ENCODE measurements around the gene TANC1. TPM values are rescaled to one million over a fixed set of nuclear protein-coding genes. Genes with fewer than 3 reads are reported as not detected.

TANC1 gene
- total and polyA plus RNA-seq, 5 donors = 22.8 to 75.8 (median 46.5) TPM

- Histone ChIP-seq H3K4me1 (ENCODE audit: control insufficient read depth, insufficient read depth, low read length) (peaks cover 22% of the 10 kb centered on the region), H3K4me3 (ENCODE audit: low read length) (no peak overlapping the region)
These were observed 183.0 kb downstream of the TANC1 start for GRCh38 chr2:159151198-159152127.

GRCh38 chr2:159152128-159152778 is 183.8 kb downstream of the TANC1 start:
- 69% methylated on average over 4 of the region's 4 CpGs for WGBS
- intact Hi-C loops (cut with DNase I) = no loop called here
- H3K27me3 ChIP-seq (ENCODE audit: control insufficient read depth, insufficient read depth) = no peaks in the 10 kb centered on the region
- H3K4me1 ChIP-seq (ENCODE audit: control insufficient read depth, insufficient read depth, low read length) = peaks cover 18% of the 10 kb centered on the region
- H3K9me3 ChIP-seq (ENCODE audit: control insufficient read depth, low read length) = no peaks in the 10 kb centered on the region
- no peak overlapping the region for H3K4me3 ChIP-seq (ENCODE audit: low read length)
- ATAC-seq (no peak), DNase-seq (no peak)
- no peak overlapping the region for H3K27ac ChIP-seq (ENCODE audit: low read length)

More at GRCh38 chr2:159151198-159152127, 183.0 kb downstream of the TANC1 start:
- no peak for ATAC-seq
- no peak overlapping the region for H3K27ac ChIP-seq (ENCODE audit: low read length)
- no peak for DNase-seq
- no peaks in the 10 kb centered on the region for H3K27me3 ChIP-seq (ENCODE audit: control insufficient read depth, insufficient read depth)
- H3K9me3 ChIP-seq (ENCODE audit: control insufficient read depth, low read length) = no peaks in the 10 kb centered on the region
- 87% methylated on average over 5 of the region's 5 CpGs for WGBS
- intact Hi-C loops (cut with DNase I) = no loop called here

DNA sequence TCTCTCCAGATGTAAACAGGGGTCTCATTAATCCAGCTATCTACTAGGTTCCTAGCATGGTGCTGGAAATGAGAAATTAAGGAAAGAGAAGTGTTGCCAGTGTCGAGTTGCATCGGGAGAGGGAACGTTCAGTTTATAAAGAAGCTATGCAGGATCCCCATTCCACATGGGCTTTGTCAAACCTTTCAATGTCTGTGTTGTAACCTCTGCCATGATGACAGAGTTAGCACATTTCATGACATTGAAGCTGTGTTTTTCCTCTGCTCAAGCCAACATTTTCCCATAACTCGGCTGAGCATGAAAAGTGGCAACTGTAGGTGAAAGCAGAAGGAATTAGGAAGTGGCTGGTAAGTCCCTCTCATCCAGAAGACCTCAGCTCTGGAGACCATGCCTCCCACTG is 184.6 kb downstream of the TANC1 start:
- Histone ChIP-seq H3K4me1 (ENCODE audit: control insufficient read depth, insufficient read depth, low read length) (peaks cover 15% of the 10 kb centered on the region), H3K27me3 (ENCODE audit: control insufficient read depth, insufficient read depth) (no peaks in the 10 kb centered on the region), H3K9me3 (ENCODE audit: control insufficient read depth, low read length) (no peaks in the 10 kb centered on the region), H3K27ac (ENCODE audit: low read length) (no peak overlapping the region), H3K4me3 (ENCODE audit: low read length) (no peak overlapping the region)
- WGBS = 55% methylated on average over 4 of the region's 4 CpGs
- ATAC-seq = no peak
- no peak for DNase-seq
- intact Hi-C loops (cut with DNase I) = no loop called here

- intact Hi-C loops (cut with DNase I) = no loop called here
- H3K4me1 ChIP-seq (ENCODE audit: control insufficient read depth, insufficient read depth, low read length) = peaks cover 15% of the 10 kb centered on the region
- WGBS = 51% methylated on average over 4 of the region's 4 CpGs
- H3K27me3 ChIP-seq (ENCODE audit: control insufficient read depth, insufficient read depth) = no peaks in the 10 kb centered on the region
- no peak overlapping the region for H3K27ac ChIP-seq (ENCODE audit: low read length)
- ATAC-seq (peak; percentile 15 to 45), DNase-seq (no peak)
- no peak overlapping the region for H3K4me3 ChIP-seq (ENCODE audit: low read length)
- H3K9me3 ChIP-seq (ENCODE audit: control insufficient read depth, low read length) = no peaks in the 10 kb centered on the region
These were observed 185.0 kb downstream of the TANC1 start for GRCh38 chr2:159153463-159153862.

GRCh38 chr2:159153951-159154350 is 185.5 kb downstream of the TANC1 start:
- ATAC-seq (no peak), DNase-seq (no peak)
- intact Hi-C loops (cut with DNase I) = no loop called here
- Histone ChIP-seq H3K27ac (ENCODE audit: low read length) (no peak overlapping the region), H3K27me3 (ENCODE audit: control insufficient read depth, insufficient read depth) (no peaks in the 10 kb centered on the region), H3K9me3 (ENCODE audit: control insufficient read depth, low read length) (no peaks in the 10 kb centered on the region), H3K4me3 (ENCODE audit: low read length) (no peak overlapping the region), H3K4me1 (ENCODE audit: control insufficient read depth, insufficient read depth, low read length) (peaks cover 14% of the 10 kb centered on the region)
- 90% methylated on average over 2 of the region's 2 CpGs for WGBS

DNA sequence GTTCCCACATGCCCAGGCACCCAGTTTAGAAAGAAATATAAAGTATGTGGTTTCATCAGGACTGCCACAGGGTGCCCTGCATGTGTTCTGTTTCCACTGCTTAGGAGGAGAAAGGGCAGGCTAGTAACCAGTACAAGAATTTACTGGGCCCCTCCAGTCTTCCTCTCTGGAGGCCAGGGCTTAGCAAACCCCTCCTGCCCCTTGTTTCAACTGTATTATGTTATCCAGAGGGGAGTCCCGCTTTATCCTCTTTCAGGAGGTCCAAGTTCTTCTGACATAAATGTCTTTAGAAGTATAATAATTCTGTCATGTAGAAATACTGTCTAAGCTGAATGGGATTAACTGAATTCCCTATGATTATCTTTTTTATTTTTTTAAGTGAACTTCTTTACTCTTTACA is 185.9 kb downstream of the TANC1 start:
- no peaks in the 10 kb centered on the region for H3K9me3 ChIP-seq (ENCODE audit: control insufficient read depth, low read length)
- DNase-seq (no peak), ATAC-seq (no peak)
- peaks cover 12% of the 10 kb centered on the region for H3K4me1 ChIP-seq (ENCODE audit: control insufficient read depth, insufficient read depth, low read length)
- H3K27me3 ChIP-seq (ENCODE audit: control insufficient read depth, insufficient read depth) = no peaks in the 10 kb centered on the region
- H3K4me3 ChIP-seq (ENCODE audit: low read length) = no peak overlapping the region
- intact Hi-C loops (cut with DNase I) = no loop called here
- H3K27ac ChIP-seq (ENCODE audit: low read length) = no peak overlapping the region
- WGBS = 95% methylated on average over 1 of the region's 1 CpG

DNA sequence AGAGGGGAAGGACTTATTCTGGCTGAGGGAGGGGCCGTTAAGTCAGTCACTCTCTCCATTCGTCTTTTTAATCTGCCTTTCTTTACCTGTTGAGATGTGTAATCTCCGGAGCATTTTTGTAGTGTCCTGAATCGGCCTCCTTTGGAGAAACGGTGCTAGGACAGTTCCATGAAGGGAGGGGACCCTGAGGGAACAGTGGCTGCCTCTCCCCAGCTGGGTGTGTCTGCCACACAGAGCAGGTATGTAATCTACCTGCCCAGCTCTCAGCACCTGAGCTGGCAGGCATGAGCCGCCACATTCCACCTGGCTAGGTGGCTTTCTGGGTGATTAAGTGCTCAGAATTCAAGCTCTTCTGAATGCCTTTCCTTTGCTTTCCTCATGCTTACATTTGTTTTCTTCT is 186.9 kb downstream of the TANC1 start:
- Histone ChIP-seq H3K4me1 (ENCODE audit: control insufficient read depth, insufficient read depth, low read length) (peaks cover 7% of the 10 kb centered on the region), H3K9me3 (ENCODE audit: control insufficient read depth, low read length) (no peaks in the 10 kb centered on the region), H3K27ac (ENCODE audit: low read length) (no peak overlapping the region), H3K4me3 (ENCODE audit: low read length) (no peak overlapping the region), H3K27me3 (ENCODE audit: control insufficient read depth, insufficient read depth) (no peaks in the 10 kb centered on the region)
- intact Hi-C loops (cut with DNase I) = no loop called here
- 75% methylated on average over 6 of the region's 6 CpGs for WGBS
- ATAC-seq (no peak), DNase-seq (no peak)

GRCh38 chr2:159155791-159156190 is 187.4 kb downstream of the TANC1 start:
- intact Hi-C loops (cut with DNase I) = no loop called here

GRCh38 chr2:159156834-159157233 is 188.4 kb downstream of the TANC1 start:
- no peak overlapping the region for H3K4me3 ChIP-seq (ENCODE audit: low read length)
- ATAC-seq (no peak), DNase-seq (no peak)
- H3K27me3 ChIP-seq (ENCODE audit: control insufficient read depth, insufficient read depth) = no peaks in the 10 kb centered on the region
- no peak overlapping the region for H3K27ac ChIP-seq (ENCODE audit: low read length)
- H3K4me1 ChIP-seq (ENCODE audit: control insufficient read depth, insufficient read depth, low read length) = peaks cover 5% of the 10 kb centered on the region
- H3K9me3 ChIP-seq (ENCODE audit: control insufficient read depth, low read length) = no peaks in the 10 kb centered on the region
- intact Hi-C loops (cut with DNase I) = no loop called here
- WGBS = 93% methylated on average over 8 of the region's 8 CpGs

More at GRCh38 chr2:159155791-159156190, 187.4 kb downstream of the TANC1 start:
- H3K9me3 ChIP-seq (ENCODE audit: control insufficient read depth, low read length) = no peaks in the 10 kb centered on the region
- H3K4me1 ChIP-seq (ENCODE audit: control insufficient read depth, insufficient read depth, low read length) = peaks cover 5% of the 10 kb centered on the region
- no peak overlapping the region for H3K27ac ChIP-seq (ENCODE audit: low read length)
- ATAC-seq = no peak
- H3K4me3 ChIP-seq (ENCODE audit: low read length) = no peak overlapping the region
- no peaks in the 10 kb centered on the region for H3K27me3 ChIP-seq (ENCODE audit: control insufficient read depth, insufficient read depth)
- 92% methylated on average over 1 of the region's 1 CpG for WGBS
- DNase-seq = no peak

DNA sequence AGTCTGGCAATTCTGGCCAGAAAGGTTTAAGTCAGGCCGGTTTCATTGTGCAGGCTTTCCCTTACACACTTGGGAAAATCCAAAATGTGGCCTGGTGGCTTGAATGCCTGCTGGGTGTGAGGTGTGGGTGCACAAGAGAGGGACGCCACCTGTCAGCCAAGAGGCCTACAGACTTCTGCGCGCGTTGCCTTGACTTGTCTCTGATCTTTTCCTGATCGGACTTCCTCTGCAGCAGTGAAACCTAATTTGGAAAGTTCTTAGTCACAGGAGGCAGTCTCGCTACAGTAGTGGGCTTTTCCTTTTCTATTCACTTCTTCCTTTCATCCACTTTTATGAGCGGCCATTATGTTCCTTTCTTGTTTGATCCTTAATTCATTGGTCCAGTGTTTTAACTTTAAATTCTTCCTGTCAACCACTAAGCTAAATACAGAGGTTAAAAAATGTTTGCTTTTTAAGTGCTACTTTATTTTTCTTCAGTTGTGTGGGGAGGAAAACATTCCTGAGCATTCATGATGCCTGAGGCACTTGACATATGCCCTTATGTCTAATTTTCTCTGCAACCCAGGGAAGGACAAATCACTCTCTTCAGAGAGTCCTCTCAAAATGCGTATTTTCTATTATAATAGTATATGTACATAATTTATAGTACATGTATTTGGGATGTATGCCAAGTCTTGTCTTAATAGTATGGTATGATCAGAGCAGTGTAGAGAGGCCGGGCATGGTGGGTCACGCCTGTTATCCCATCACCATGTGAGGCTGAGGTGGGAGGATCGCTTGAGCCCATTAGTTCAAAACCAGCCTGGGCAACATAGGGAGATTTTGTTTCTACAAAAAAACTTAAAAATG is 189.1 kb downstream of the TANC1 start:
- WGBS = 74% methylated on average over 12 of the region's 12 CpGs
- Histone ChIP-seq H3K27me3 (ENCODE audit: control insufficient read depth, insufficient read depth) (no peaks in the 10 kb centered on the region), H3K4me1 (ENCODE audit: control insufficient read depth, insufficient read depth, low read length) (peaks cover 5% of the 10 kb centered on the region), H3K4me3 (ENCODE audit: low read length) (no peak overlapping the region), H3K9me3 (ENCODE audit: control insufficient read depth, low read length) (no peaks in the 10 kb centered on the region), H3K27ac (ENCODE audit: low read length) (no peak overlapping the region)
- no peak for DNase-seq
- no peak for ATAC-seq
- intact Hi-C loops (cut with DNase I) = no loop called here

DNA sequence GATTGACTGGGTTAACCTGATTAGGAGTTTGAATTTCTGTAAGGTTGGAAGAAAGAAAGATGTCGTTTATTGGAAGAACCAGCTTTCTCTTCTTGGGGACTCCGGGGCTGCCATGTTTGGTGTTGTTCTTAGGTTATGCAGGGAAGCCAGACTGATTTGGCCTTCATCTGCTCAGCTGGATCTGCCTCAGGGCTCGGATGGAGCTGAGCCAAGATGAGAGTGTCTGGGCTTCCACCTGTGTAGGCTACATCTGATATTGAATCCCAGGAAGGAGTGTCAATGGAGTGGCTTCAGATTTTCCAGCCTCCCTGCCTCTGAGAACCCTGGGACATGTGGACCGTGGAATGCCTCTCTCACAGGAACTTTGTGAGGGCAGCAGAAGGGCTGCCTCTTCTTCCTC is 192.0 kb downstream of the TANC1 start:
- Histone ChIP-seq H3K27ac (ENCODE audit: low read length) (no peak overlapping the region), H3K27me3 (ENCODE audit: control insufficient read depth, insufficient read depth) (no peaks in the 10 kb centered on the region)
- 75% methylated on average over 4 of the region's 4 CpGs for WGBS

More for the DNA sequence above, 192.0 kb downstream of the TANC1 start:
- ATAC-seq = no peak
- Histone ChIP-seq H3K9me3 (ENCODE audit: control insufficient read depth, low read length) (no peaks in the 10 kb centered on the region), H3K4me3 (ENCODE audit: low read length) (no peak overlapping the region), H3K4me1 (ENCODE audit: control insufficient read depth, insufficient read depth, low read length) (peaks cover 5% of the 10 kb centered on the region)
- intact Hi-C loops (cut with DNase I) = no loop called here
- no peak for DNase-seq
